Astrocyte (in vitro differentiated cells and primary cell): Measurements from ENCODE around the gene HTR2B. TPM values are rescaled to one million over a fixed set of nuclear protein-coding genes. Genes with fewer than 3 reads are reported as not detected.
"Not testable (repeated sequence)": the region's sequence is repeated elsewhere in the genome, so short reads cannot be mapped to it uniquely, and the experiment has no call there.

Source experiments
- DNase-seq: peaks from one replicate; pipeline ENCODE4 v3.0.0-alpha.2; 2010; ENCODE audit warnings: low read depth
- FAIRE-seq: peaks from 2 replicates; lab custom pipeline; 2011; peaks lifted over from hg19 to GRCh38; lab: Jason Lieb, UNC
- H2AFZ ChIP-seq: 2 replicates; pipeline ENCODE4 v1.6.0; 2012; ENCODE audit warnings: low read depth, low read length, inconsistent platforms
- H3K27ac ChIP-seq: 2 replicates; pipeline ENCODE4 v1.5.1; 2011; ENCODE audit warnings: low read depth, low read length, inconsistent platforms
- H3K27me3 ChIP-seq: 2 replicates; pipeline ENCODE4 v1.6.0; 2011; ENCODE audit warnings: low read length, inconsistent platforms; ENCODE audit not compliant: insufficient read depth
- H3K36me3 ChIP-seq: 2 replicates; pipeline ENCODE4 v1.5.1; 2011; ENCODE audit warnings: low read length, inconsistent platforms; ENCODE audit not compliant: insufficient read depth
- H3K4me1 ChIP-seq: 2 replicates; pipeline ENCODE4 v1.5.1; 2011; ENCODE audit warnings: low read length, inconsistent platforms; ENCODE audit not compliant: insufficient read depth
- H3K4me2 ChIP-seq: 2 replicates; pipeline ENCODE4 v1.6.0; 2012; ENCODE audit warnings: low read length, inconsistent platforms
- H3K4me3 ChIP-seq: 2 replicates; pipeline ENCODE4 v1.5.1; 2011; ENCODE audit warnings: low read depth, mild to moderate bottlenecking, low read length, inconsistent platforms; ENCODE audit not compliant: insufficient read depth
- H3K79me2 ChIP-seq: 2 replicates; pipeline ENCODE4 v1.6.0; 2012; ENCODE audit warnings: mild to moderate bottlenecking, low read length, inconsistent platforms; ENCODE audit not compliant: insufficient read depth
- H3K9ac ChIP-seq: 2 replicates; pipeline ENCODE4 v1.6.0; 2012; ENCODE audit warnings: mild to moderate bottlenecking, low read length, inconsistent platforms
- H3K9me3 ChIP-seq: 2 replicates; pipeline ENCODE4 v1.5.1; 2012; ENCODE audit warnings: low read depth, mild to moderate bottlenecking, low read length, inconsistent platforms; ENCODE audit not compliant: insufficient read depth
- H4K20me1 ChIP-seq: 2 replicates; pipeline ENCODE4 v1.6.0; 2012; ENCODE audit warnings: low read length, inconsistent platforms; ENCODE audit not compliant: insufficient read depth
- H3K27ac Mint-ChIP-seq: one replicate; pipeline ENCODE4 v1.8.0; 2021; ENCODE audit warnings: mild to moderate bottlenecking, mixed read lengths; ENCODE audit not compliant: unreplicated experiment
- H3K27me3 Mint-ChIP-seq: one replicate; pipeline ENCODE4 v1.8.0; 2021; ENCODE audit warnings: low read depth, mixed read lengths; ENCODE audit not compliant: unreplicated experiment
- H3K36me3 Mint-ChIP-seq: one replicate; pipeline ENCODE4 v1.8.0; 2021; ENCODE audit warnings: low read depth, mixed read lengths; ENCODE audit not compliant: unreplicated experiment
- H3K4me1 Mint-ChIP-seq: one replicate; pipeline ENCODE4 v1.8.0; 2021; ENCODE audit warnings: low read depth, mixed read lengths; ENCODE audit not compliant: unreplicated experiment
- H3K4me3 Mint-ChIP-seq: one replicate; pipeline ENCODE4 v1.8.0; 2021; ENCODE audit warnings: mild to moderate bottlenecking, moderate library complexity, mixed read lengths; ENCODE audit not compliant: unreplicated experiment
- H3K9me3 Mint-ChIP-seq: one replicate; pipeline ENCODE4 v1.8.0; 2021; ENCODE audit warnings: mild to moderate bottlenecking, mixed read lengths; ENCODE audit not compliant: unreplicated experiment
- EZH2 ChIP-seq: IDR thresholded peaks from 2 replicates; pipeline ENCODE4 v1.6.1; 2012; ENCODE audit warnings: mild to moderate bottlenecking, low read length, inconsistent platforms; ENCODE audit not compliant: insufficient read depth
- total RNA-seq: library from RNA; stranded (reverse); gene quantifications from 2 replicates; pipeline ENCODE4 v1.2.1, GENCODE V29; 2021
- TF ChIP-seq, protein P1 (sequence below): IDR thresholded peaks from 2 replicates; pipeline ENCODE4 v1.5.1; 2011; ENCODE audit warnings: low read depth, mild to moderate bottlenecking, inconsistent platforms, low read length, moderate library complexity; ENCODE audit not compliant: insufficient read depth

The HTR2B gene
- total RNA-seq, 1 donor from 2014 or later = 0.27 TPM

DNA sequence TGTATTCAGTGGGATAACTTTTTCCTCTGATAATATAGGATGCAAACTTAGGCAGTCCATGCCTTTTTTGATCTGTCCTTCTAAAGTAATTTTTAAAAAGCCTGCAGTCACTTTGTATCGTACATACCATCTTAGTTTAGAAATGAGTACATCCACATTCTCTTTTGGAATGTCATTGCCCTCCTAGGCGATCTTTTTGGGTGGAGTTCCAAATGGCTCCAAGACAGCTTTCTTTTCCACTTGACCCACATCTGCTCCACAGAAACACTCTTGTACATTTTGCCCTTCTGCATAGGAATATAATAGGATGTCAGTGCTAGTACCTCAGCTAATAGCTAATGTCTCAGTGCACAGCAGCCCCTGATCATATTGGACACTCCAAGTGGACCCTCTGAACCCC, 21.8 kb upstream of the HTR2B start:
- Mint-ChIP-seq H3K27ac (no peak overlapping the region), H3K27me3 (no peaks in the 10 kb centered on the region), H3K36me3 (peaks cover 6% of the 10 kb centered on the region), H3K4me1 (no peaks in the 10 kb centered on the region), H3K4me3 (no peak overlapping the region), H3K9me3 (no peaks in the 10 kb centered on the region)
- Histone ChIP-seq H3K27ac (no peak overlapping the region), H3K27me3 (no peaks in the 10 kb centered on the region), H2AFZ (no peak overlapping the region), H3K9me3 (no peaks in the 10 kb centered on the region), H3K9ac (no peak overlapping the region), H4K20me1 (no peaks in the 10 kb centered on the region), H3K4me3 (no peak overlapping the region), H3K36me3 (peaks cover 17% of the 10 kb centered on the region), H3K79me2 (peaks cover 6% of the 10 kb centered on the region), H3K4me1 (no peaks in the 10 kb centered on the region), H3K4me2 (no peak overlapping the region)
- DNase-seq (no peak), FAIRE-seq (no peak)
- TF ChIP-seq, protein P1, sequence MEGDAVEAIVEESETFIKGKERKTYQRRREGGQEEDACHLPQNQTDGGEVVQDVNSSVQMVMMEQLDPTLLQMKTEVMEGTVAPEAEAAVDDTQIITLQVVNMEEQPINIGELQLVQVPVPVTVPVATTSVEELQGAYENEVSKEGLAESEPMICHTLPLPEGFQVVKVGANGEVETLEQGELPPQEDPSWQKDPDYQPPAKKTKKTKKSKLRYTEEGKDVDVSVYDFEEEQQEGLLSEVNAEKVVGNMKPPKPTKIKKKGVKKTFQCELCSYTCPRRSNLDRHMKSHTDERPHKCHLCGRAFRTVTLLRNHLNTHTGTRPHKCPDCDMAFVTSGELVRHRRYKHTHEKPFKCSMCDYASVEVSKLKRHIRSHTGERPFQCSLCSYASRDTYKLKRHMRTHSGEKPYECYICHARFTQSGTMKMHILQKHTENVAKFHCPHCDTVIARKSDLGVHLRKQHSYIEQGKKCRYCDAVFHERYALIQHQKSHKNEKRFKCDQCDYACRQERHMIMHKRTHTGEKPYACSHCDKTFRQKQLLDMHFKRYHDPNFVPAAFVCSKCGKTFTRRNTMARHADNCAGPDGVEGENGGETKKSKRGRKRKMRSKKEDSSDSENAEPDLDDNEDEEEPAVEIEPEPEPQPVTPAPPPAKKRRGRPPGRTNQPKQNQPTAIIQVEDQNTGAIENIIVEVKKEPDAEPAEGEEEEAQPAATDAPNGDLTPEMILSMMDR = no peak
- TF ChIP-seq EZH2 = no peak

DNA sequence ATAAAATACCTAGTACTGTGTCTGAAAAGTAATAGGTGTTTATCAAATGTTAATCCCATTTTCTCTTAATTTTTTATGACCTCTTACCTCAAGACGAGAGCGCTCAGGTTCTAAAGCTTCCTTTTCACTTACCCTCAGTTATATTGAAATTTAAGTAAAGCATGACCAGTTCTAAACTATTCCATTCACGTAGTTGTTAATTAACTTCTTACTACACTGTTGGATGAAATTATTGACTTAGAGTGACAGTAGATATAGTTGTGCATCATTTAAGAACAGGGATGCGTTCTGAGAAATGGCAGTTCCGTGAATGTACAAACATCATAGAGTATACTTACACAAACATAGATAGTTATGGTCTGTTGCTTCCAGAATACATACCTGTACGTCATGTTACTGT, 20.1 kb upstream of the HTR2B start:
- Mint-ChIP-seq H3K27me3 (no peaks in the 10 kb centered on the region), H3K9me3 (no peaks in the 10 kb centered on the region), H3K27ac (no peak overlapping the region), H3K4me1 (no peaks in the 10 kb centered on the region), H3K4me3 (no peak overlapping the region), H3K36me3 (peaks cover 6% of the 10 kb centered on the region)
- H3K9ac ChIP-seq = no peak overlapping the region
- TF ChIP-seq, protein P1 = no peak
- TF ChIP-seq EZH2 = no peak
- H3K4me3 ChIP-seq = no peak overlapping the region
- DNase-seq (no peak), FAIRE-seq (no peak)
- H3K9me3 ChIP-seq = no peaks in the 10 kb centered on the region
- no peak overlapping the region for H2AFZ ChIP-seq
- H4K20me1 ChIP-seq = no peaks in the 10 kb centered on the region
- no peak overlapping the region for H3K27ac ChIP-seq
- H3K79me2 ChIP-seq = peaks cover 6% of the 10 kb centered on the region
- H3K4me1 ChIP-seq = no peaks in the 10 kb centered on the region
- H3K4me2 ChIP-seq = no peak overlapping the region
- H3K36me3 ChIP-seq = peaks cover 17% of the 10 kb centered on the region
- H3K27me3 ChIP-seq = no peaks in the 10 kb centered on the region

DNA sequence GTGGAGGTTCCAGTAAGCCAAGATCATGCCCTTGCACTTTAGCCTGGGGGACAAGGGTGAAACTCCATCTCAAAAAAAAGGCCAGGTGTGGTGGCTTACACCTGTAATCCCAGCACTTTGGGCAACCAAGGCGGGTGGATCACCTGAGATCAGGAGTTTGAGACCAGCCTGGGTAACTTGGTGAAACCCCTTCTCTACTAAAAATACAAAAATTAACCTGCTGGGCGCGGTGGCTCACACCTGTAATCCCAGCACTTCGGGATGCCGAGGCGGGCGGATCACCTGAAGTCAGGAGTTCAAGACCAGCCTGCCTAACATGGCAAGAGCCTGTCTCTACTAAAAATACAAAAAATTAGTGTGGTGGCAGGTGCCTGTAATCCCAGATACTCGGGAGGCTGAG, 16.0 kb upstream of the HTR2B start:
- H3K4me3 Mint-ChIP-seq, H3K27me3 ChIP-seq, H3K9ac ChIP-seq, H3K9me3 ChIP-seq, H3K36me3 Mint-ChIP-seq, H4K20me1 ChIP-seq, FAIRE-seq, H3K4me2 ChIP-seq, DNase-seq, H3K4me1 ChIP-seq, H2AFZ ChIP-seq, H3K27ac Mint-ChIP-seq, H3K9me3 Mint-ChIP-seq, H3K27ac ChIP-seq, H3K4me1 Mint-ChIP-seq, H3K36me3 ChIP-seq, H3K4me3 ChIP-seq, H3K27me3 Mint-ChIP-seq: not testable (repeated sequence)
- peaks cover 17% of the 10 kb centered on the region for H3K79me2 ChIP-seq
